K562 (cell line): ENCODE data around the gene SPOCK3. TPM values are rescaled to one million over a fixed set of nuclear protein-coding genes. Genes with fewer than 3 reads are reported as not detected.

Experiments
- ATAC-seq: fragments of 200-7000 bp; cut with Tn5 transposase; 3 replicates; pipeline ENCODE4 v1.9.1; 2020; ENCODE audit warnings: moderate library complexity
- BruUV-seq: library from RNA; stranded (reverse); fragments of 400-500 nt; replicated peaks from 2 replicates; lab custom pipeline; 2021; lab: Mats Ljungman, UMichigan
- CTCF ChIA-PET: fragments of 300-600 bp; formaldehyde crosslinking; extraction: SDS; loops from one replicate; lab custom pipeline; 2021; ENCODE audit warnings: low intra/inter-chr PET ratio; lab: Yijun Ruan, JAX
- POLR2A ChIA-PET: fragments of 300-600, 350-650 bp; sonication (Branson Sonifier 250); formaldehyde crosslinking; extraction: SDS; loops from one replicate; lab custom pipeline; 2021; ENCODE audit warnings: antibody characterized with exemption, inconsistent platforms; lab: Yijun Ruan, JAX
- DNase-seq, 4 experiments: peaks; one replicate each; pipeline versions ENCODE4 v3.0.0 to v3.0.0-alpha.2; 2011 to 2018; ENCODE audit warnings: low spot score in 3 of 4, mixed read lengths in 3 of 4; ENCODE audit errors: extremely low read depth in 1 of 4
- FAIRE-seq: peaks from 2 replicates; lab custom pipeline; 2011; peaks lifted over from hg19 to GRCh38; lab: Jason Lieb, UNC
- H2AFZ ChIP-seq: 2 replicates; pipeline ENCODE4 v1.6.0; 2011; ENCODE audit warnings: low read depth, low read length, control low read depth, inconsistent platforms
- H3K27ac ChIP-seq: fragments of 200-600 bp; 3 replicates; pipeline ENCODE4 v1.8.0; 2011; ENCODE audit warnings: low read depth, mild to moderate bottlenecking, control low read depth, inconsistent platforms, low read length, moderate library complexity, mixed read lengths; ENCODE audit errors: extremely low read depth
- H3K27me3 ChIP-seq, 2 experiments: fragments of 300-600 bp in 1 of 2; 2 replicates in 1 of 2; 3 replicates in 1 of 2; pipeline versions ENCODE4 v1.6.0 to v1.8.0; 2011; ENCODE audit warnings: inconsistent platforms in 2 of 2, low read length in 2 of 2, mild to moderate bottlenecking in 1 of 2, mixed read lengths in 1 of 2, moderate library complexity in 1 of 2; ENCODE audit not compliant: control insufficient read depth in 2 of 2, insufficient read depth in 2 of 2
- H3K36me3 ChIP-seq: fragments of 300-600 bp; 3 replicates; pipeline ENCODE4 v1.8.0; 2011; ENCODE audit warnings: mild to moderate bottlenecking, low read length, inconsistent platforms; ENCODE audit not compliant: control insufficient read depth, insufficient read depth
- H3K4me1 ChIP-seq, 2 experiments: fragments of 200-600 bp in 1 of 2; replicated peaks in 1 of 2; 2 replicates in 1 of 2; 3 replicates in 1 of 2; pipeline versions ENCODE4 v1.5.1 to v1.8.0; 2011; ENCODE audit warnings: inconsistent platforms in 2 of 2, low read length in 2 of 2, mild to moderate bottlenecking in 1 of 2, mixed read lengths in 1 of 2, moderate library complexity in 1 of 2; ENCODE audit not compliant: control insufficient read depth in 2 of 2, insufficient read depth in 2 of 2
- H3K4me2 ChIP-seq: 2 replicates; pipeline ENCODE4 v1.6.1; 2011; ENCODE audit warnings: low read length, control low read depth, inconsistent platforms, mixed read lengths; ENCODE audit not compliant: insufficient read depth
- H3K4me3 ChIP-seq: fragments of 200-600 bp; sonication (generic), shearing (Covaris generic); 2 replicates; pipeline ENCODE4 v1.5.1; 2016; ENCODE audit warnings: control low read depth, inconsistent platforms
- H3K79me2 ChIP-seq: fragments of 200-600 bp; 3 replicates; pipeline ENCODE4 v1.8.0; 2011; ENCODE audit warnings: low read length, inconsistent platforms; ENCODE audit not compliant: control insufficient read depth, insufficient read depth
- H3K9ac ChIP-seq, 2 experiments: 2 replicates each; pipeline versions ENCODE4 v1.6.0 to v1.6.1; 2011; ENCODE audit warnings: low read depth in 2 of 2, low read length in 2 of 2, control low read depth in 1 of 2, inconsistent platforms in 1 of 2, mild to moderate bottlenecking in 1 of 2, mixed read lengths in 1 of 2; ENCODE audit not compliant: insufficient read depth in 1 of 2
- H3K9me1 ChIP-seq: one replicate; pipeline ENCODE4 v1.6.0; 2011; ENCODE audit warnings: inconsistent platforms, mild to moderate bottlenecking, low read length, moderate library complexity; ENCODE audit not compliant: control insufficient read depth, insufficient read depth
- H3K9me3 ChIP-seq: replicated peaks from 2 replicates; pipeline ENCODE4 v1.5.1; 2011; ENCODE audit warnings: low read depth, low read length, inconsistent platforms; ENCODE audit not compliant: control insufficient read depth, insufficient read depth
- H4K20me1 ChIP-seq: replicated peaks from 2 replicates; pipeline ENCODE4 v1.6.1; 2011; ENCODE audit warnings: low read length, inconsistent platforms, mixed read lengths; ENCODE audit not compliant: control insufficient read depth, insufficient read depth
- ARHGAP35 ChIP-seq: fragments of 450-650 bp; IDR thresholded peaks from 2 replicates; pipeline ENCODE4 v1.6.1; 2018; ENCODE audit not compliant: partially characterized antibody
- CHD1 ChIP-seq: fragments of 200-600 bp; sonication (generic); IDR thresholded peaks from one replicate; pipeline ENCODE4 v1.6.1; 2012; ENCODE audit warnings: mild to moderate bottlenecking, moderate library complexity, low read length, inconsistent platforms
- FOXK2 ChIP-seq, 2 experiments: fragments of 450-650 bp; IDR thresholded peaks in 1 of 2; conservative IDR thresholded peaks in 1 of 2; 2 replicates each; pipeline ENCODE4 v1.6.1; 2016; ENCODE audit warnings: low read depth in 2 of 2, mild to moderate bottlenecking in 1 of 2
- HLTF ChIP-seq: fragments of 450-650 bp; IDR thresholded peaks from 2 replicates; pipeline ENCODE4 v1.6.1; 2016
- KLF1 ChIP-seq: fragments of 450-650 bp; IDR thresholded peaks from 2 replicates; pipeline ENCODE4 v1.6.1; 2016; ENCODE audit warnings: missing genetic modification characterization, missing compliant biosample characterization
- NUFIP1 ChIP-seq: fragments of 450-650 bp; IDR thresholded peaks from 2 replicates; pipeline ENCODE4 v1.6.1; 2018; ENCODE audit not compliant: partially characterized antibody
- SMAD4 ChIP-seq: fragments of 250-450 bp; sonication (Bioruptor Pico); conservative IDR thresholded peaks from 2 replicates; pipeline ENCODE4 v1.8.0; 2021; ENCODE audit warnings: inconsistent platforms, mild to moderate bottlenecking, moderate library complexity
- STAT5B ChIP-seq: fragments of 250-450 bp; sonication (Bioruptor Pico); IDR thresholded peaks from 2 replicates; pipeline ENCODE4 v1.8.0; 2021; ENCODE audit warnings: mild to moderate bottlenecking, inconsistent platforms
- U2AF1 ChIP-seq: fragments of 200-400 bp; formaldehyde crosslinking; optimal IDR thresholded peaks from 2 replicates; pipeline ENCODE3; 2017; ENCODE audit warnings: mild to moderate bottlenecking, low read depth, low read length, moderate library complexity
- YBX1 ChIP-seq: fragments of 450-650 bp; IDR thresholded peaks from 2 replicates; pipeline ENCODE4 v1.7.1; 2016; ENCODE audit warnings: mild to moderate bottlenecking
- ZNF431 ChIP-seq: sonication (generic); formaldehyde crosslinking; IDR thresholded peaks from 2 replicates; pipeline ENCODE4 v1.8.0; 2022; ENCODE audit warnings: mild to moderate bottlenecking, missing genetic modification reagents
- WGBS: fragments of 100-300 bp; shearing (Covaris generic); methylation state at CpG from one replicate; pipeline ENCODE4 v1.1.6; 2016; ENCODE audit warnings: low coverage, mixed read lengths; ENCODE audit not compliant: insufficient coverage; ENCODE audit errors: missing lambda C conversion rate; 5-methylcytosine and 5-hydroxymethylcytosine counted together
- in situ Hi-C: fragments of 300-500 bp; cut with MboI; formaldehyde crosslinking; loops from 4 replicates; pipeline ENCODE4 v1.15.0; 2018; ENCODE audit warnings: inconsistent platforms, mixed read lengths
- intact Hi-C: fragments of 100-400 bp; cut with micrococcal nuclease; formaldehyde crosslinking; loops from 2 replicates; pipeline ENCODE4 v1.14.2; 2022
- polyA plus RNA-seq, 8 experiments: library from polyadenylated mRNA; depleted of rRNA in 4 of 8; stranded (reverse) in 5 of 8; unstranded in 3 of 8; fragments of >200 nt; fragmentation: Nextera tagmentation in 2 of 8; fragmentation: Illumina TruSeq in 1 of 8; extraction: Ambion mirVana in 2 of 8; extraction: Trizol in 1 of 8; gene quantifications; 2 replicates each; pipeline versions ENCODE4 v1.2.1 to v1.2.3, GENCODE V29; 2011 to 2014; ENCODE audit warnings: inconsistent platforms in 1 of 8, missing spikeins in 1 of 8
- total RNA-seq, 7 experiments: library from RNA; depleted of rRNA in 6 of 7; stranded (reverse); fragments of >200 nt in 6 of 7; fragmentation: Illumina TruSeq in 2 of 7; extraction: Trizol in 2 of 7; gene quantifications; 2 replicates each; pipeline versions ENCODE4 v1.2.1 to v1.2.3, GENCODE V29; 2011 to 2021; ENCODE audit warnings: low replicate concordance in 1 of 7
- TF ChIP-seq, protein P1 (sequence below): sonication (generic); formaldehyde crosslinking; IDR thresholded peaks from 2 replicates; pipeline ENCODE4 v1.8.0; 2022; ENCODE audit warnings: mild to moderate bottlenecking, low read depth, missing genetic modification reagents
- TF ChIP-seq, protein P2 (sequence below), 2 experiments: fragments of 150-350 bp in 1 of 2; IDR thresholded peaks; 2 replicates each; pipeline ENCODE4 v1.6.1; 2012 to 2016; ENCODE audit warnings: low read depth in 2 of 2, low read length in 2 of 2, mild to moderate bottlenecking in 1 of 2, moderate library complexity in 1 of 2

Gene SPOCK3
- total and polyA plus RNA-seq, 9 of the 15 experiments (the other 6 are each of a cell fraction or from before 2014, with no cell fraction given), result not detected

DNA sequence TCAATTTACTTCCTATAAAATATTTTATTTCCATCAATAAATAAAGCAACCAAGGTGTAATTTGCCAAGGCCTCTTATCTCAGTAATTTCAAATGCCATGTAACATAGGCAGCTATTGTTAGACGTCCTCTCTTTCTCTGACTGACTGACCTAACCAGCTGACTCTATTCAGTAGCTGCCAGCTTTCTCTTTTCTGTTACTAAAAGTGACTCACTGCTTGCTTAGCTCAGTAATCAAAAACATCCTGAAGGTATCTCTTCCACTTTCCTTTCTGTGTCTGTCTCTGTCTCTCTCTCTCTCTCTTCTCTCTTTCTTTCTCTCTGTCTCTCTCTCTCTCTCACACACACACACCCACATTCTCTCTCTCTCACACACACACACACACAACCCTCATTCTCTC lies 134.2 kb downstream of the SPOCK3 start:
- BruUV-seq, result no TSS peak
- no peak overlapping the region for H3K4me2 ChIP-seq
- CTCF ChIA-PET, result no interaction called here
- 0 out of 2 replicates have a peak, but pooled peaks cover 2% of the 10 kb centered on the region for H3K9me3 ChIP-seq
- H3K9me1 ChIP-seq, result no peaks in the 10 kb centered on the region
- DNase-seq (no peak), ATAC-seq (no peak), FAIRE-seq (no peak)
- H3K27ac ChIP-seq, result no peak overlapping the region
- no peaks in the 10 kb centered on the region for H3K79me2 ChIP-seq
- in situ Hi-C loops, result no loop called here
- no peaks in the 10 kb centered on the region for H3K36me3 ChIP-seq
- H3K4me1 ChIP-seq, result no peaks in the 10 kb centered on the region
- no peak overlapping the region for H2AFZ ChIP-seq
- no peaks in the 10 kb centered on the region for H3K27me3 ChIP-seq
- no peak overlapping the region for H3K4me3 ChIP-seq
- POLR2A ChIA-PET, result no interaction called here
- H4K20me1 ChIP-seq, result no peaks in the 10 kb centered on the region
- WGBS, result 0% methylated on average over 1 of the region's 1 CpG
- intact Hi-C loops, result no loop called here
- H3K9ac ChIP-seq, result no peak overlapping the region
- no peak for TF ChIP-seq KLF1 (tag)
- TF ChIP-seq ZNF431 (CRISPR knock-in tag), result no peak
- TF ChIP-seq SMAD4 (CRISPR knock-in tag), result no peak
- TF ChIP-seq FOXK2 (conservative IDR thresholded peaks at IDR 0.05 in 1 of 2, IDR thresholded peaks at IDR 0.05 in 1 of 2; ENCODE audit: low read depth in 2 of 2), result no peak
- TF ChIP-seq ARHGAP35, result no peak
- no peak for TF ChIP-seq HLTF
- no peak for TF ChIP-seq STAT5B (CRISPR knock-in tag)

DNA sequence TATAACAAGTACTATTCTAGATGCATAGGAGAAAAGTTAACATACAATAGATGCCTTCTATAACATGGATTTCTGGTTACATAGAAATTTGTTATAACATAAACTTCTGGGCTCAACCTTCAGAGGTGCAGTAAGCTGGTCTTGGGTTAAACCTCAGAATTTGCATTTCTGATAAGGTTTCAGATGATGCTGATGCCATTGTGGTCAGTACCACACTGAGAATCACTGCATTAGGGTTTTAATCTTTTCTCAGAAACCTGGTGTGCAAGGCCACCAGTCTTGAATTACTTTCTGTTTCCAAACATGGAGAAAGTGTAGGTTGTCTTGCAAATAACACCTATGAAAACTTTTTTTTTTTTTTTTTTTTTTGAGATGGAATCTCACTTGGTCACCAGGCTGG lies 146.2 kb downstream of the SPOCK3 start:
- H4K20me1 ChIP-seq, result no peaks in the 10 kb centered on the region
- no peak for DNase-seq
- H3K27me3 ChIP-seq, result no peaks in the 10 kb centered on the region
- no peak overlapping the region for H3K4me2 ChIP-seq
- in situ Hi-C loops, result no loop called here
- H3K4me1 ChIP-seq, result no peaks in the 10 kb centered on the region
- H3K36me3 ChIP-seq, result no peaks in the 10 kb centered on the region
- ATAC-seq, result no peak
- no peak for FAIRE-seq
- intact Hi-C loops, result no loop called here
- H3K9me3 ChIP-seq, result no peaks in the 10 kb centered on the region
- H2AFZ ChIP-seq, result no peak overlapping the region
- no peaks in the 10 kb centered on the region for H3K79me2 ChIP-seq
- CTCF ChIA-PET, result no interaction called here
- BruUV-seq, result no TSS peak
- H3K9ac ChIP-seq, result no peak overlapping the region
- H3K27ac ChIP-seq, result no peak overlapping the region
- POLR2A ChIA-PET, result no interaction called here
- H3K9me1 ChIP-seq, result no peaks in the 10 kb centered on the region
- no peak overlapping the region for H3K4me3 ChIP-seq
- TF ChIP-seq, protein P1, sequence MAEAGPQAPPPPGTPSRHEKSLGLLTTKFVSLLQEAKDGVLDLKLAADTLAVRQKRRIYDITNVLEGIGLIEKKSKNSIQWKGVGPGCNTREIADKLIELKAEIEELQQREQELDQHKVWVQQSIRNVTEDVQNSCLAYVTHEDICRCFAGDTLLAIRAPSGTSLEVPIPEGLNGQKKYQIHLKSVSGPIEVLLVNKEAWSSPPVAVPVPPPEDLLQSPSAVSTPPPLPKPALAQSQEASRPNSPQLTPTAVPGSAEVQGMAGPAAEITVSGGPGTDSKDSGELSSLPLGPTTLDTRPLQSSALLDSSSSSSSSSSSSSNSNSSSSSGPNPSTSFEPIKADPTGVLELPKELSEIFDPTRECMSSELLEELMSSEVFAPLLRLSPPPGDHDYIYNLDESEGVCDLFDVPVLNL (CRISPR knock-in tag), result no peak
- TF ChIP-seq, protein P2, sequence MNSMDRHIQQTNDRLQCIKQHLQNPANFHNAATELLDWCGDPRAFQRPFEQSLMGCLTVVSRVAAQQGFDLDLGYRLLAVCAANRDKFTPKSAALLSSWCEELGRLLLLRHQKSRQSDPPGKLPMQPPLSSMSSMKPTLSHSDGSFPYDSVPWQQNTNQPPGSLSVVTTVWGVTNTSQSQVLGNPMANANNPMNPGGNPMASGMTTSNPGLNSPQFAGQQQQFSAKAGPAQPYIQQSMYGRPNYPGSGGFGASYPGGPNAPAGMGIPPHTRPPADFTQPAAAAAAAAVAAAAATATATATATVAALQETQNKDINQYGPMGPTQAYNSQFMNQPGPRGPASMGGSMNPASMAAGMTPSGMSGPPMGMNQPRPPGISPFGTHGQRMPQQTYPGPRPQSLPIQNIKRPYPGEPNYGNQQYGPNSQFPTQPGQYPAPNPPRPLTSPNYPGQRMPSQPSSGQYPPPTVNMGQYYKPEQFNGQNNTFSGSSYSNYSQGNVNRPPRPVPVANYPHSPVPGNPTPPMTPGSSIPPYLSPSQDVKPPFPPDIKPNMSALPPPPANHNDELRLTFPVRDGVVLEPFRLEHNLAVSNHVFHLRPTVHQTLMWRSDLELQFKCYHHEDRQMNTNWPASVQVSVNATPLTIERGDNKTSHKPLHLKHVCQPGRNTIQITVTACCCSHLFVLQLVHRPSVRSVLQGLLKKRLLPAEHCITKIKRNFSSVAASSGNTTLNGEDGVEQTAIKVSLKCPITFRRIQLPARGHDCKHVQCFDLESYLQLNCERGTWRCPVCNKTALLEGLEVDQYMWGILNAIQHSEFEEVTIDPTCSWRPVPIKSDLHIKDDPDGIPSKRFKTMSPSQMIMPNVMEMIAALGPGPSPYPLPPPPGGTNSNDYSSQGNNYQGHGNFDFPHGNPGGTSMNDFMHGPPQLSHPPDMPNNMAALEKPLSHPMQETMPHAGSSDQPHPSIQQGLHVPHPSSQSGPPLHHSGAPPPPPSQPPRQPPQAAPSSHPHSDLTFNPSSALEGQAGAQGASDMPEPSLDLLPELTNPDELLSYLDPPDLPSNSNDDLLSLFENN (IDR thresholded peaks at IDR 0.05; ENCODE audit: low read depth in 2 of 2, low read length in 2 of 2), result no peak
- TF ChIP-seq NUFIP1 (no peak), U2AF1 (no peak), YBX1 (no peak), CHD1 (no peak)
